Duodenal mucosa (tissue), 2 donors: Measurements from ENCODE around the gene PSORS1C1.

ENCODE experiments used
- H3K27ac ChIP-seq: one replicate; pipeline ENCODE4 v1.7.0; 2013; ENCODE audit warnings: low read depth, low read length
- H3K27me3 ChIP-seq, 2 donors: one replicate each; pipeline ENCODE4 v1.7.0; 2013; ENCODE audit warnings: low read length in 2 of 2, control low read depth in 1 of 2; ENCODE audit not compliant: insufficient read depth in 2 of 2, control insufficient read depth in 1 of 2
- H3K36me3 ChIP-seq, 2 donors: one replicate each; pipeline ENCODE4 v1.7.0; 2013; ENCODE audit warnings: low read length in 2 of 2, control low read depth in 1 of 2; ENCODE audit not compliant: insufficient read depth in 2 of 2, control insufficient read depth in 1 of 2
- H3K4me1 ChIP-seq, 2 donors: one replicate each; pipeline ENCODE4 v1.7.0; 2013; ENCODE audit warnings: low read length in 2 of 2, control low read depth in 1 of 2; ENCODE audit not compliant: insufficient read depth in 2 of 2, control insufficient read depth in 1 of 2
- H3K4me3 ChIP-seq, 2 donors: one replicate each; pipeline ENCODE4 v1.7.0; 2013; ENCODE audit warnings: low read length in 2 of 2, low read depth in 1 of 2
- H3K9ac ChIP-seq, 2 donors: one replicate each; pipeline ENCODE4 v1.7.0; 2013; ENCODE audit warnings: low read length in 2 of 2, low read depth in 1 of 2
- H3K9me3 ChIP-seq, 2 donors: one replicate each; pipeline ENCODE4 v1.7.0; 2013; ENCODE audit warnings: low read length in 2 of 2, control low read depth in 1 of 2; ENCODE audit not compliant: control insufficient read depth in 1 of 2

The PSORS1C1 gene

DNA sequence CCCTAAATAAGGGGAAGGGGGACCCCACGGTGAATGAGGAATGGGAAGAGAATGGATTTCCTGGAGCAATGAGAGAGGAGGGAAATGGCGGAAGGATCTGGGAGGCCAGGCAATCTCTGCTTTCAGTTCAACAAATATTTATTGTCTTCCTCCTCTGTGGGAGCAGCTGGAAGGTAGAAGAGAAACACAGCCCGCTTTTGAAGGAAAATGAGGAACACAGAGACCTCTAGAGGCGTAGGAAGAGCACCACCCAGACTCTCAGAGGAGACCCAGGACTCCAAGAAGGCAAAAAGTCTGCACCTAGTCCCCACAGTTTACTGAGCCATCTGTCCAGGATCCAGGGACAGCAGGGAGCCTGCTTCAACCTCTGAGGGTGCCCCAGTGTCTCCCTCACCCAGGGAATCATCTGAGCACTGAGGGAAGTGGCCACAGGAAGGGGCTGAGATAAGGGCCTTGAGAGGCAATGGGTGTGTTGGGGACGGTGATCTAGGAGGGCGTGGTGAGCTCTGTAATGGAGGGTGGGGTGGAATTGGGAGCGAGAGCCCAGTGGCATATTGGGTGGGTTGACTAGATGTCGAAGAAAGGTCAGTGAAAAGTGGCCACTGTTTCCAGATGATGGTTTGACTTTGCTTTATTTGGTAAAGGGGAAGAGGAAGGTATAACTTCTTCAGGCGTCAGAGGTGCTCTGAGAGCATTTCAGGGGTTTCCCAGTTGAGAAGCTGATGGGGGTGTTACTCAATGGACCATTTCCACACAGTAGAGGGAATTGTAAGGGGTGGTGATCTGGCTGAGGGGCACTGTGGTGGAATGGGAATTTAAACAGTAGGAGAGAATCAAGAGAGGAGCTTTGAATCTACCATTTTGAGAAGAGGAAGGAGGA, 610 bp downstream of the PSORS1C1 start:
- peaks cover 18 to 24% of the 10 kb centered on the region in 2 donors for H3K4me1 ChIP-seq
- H3K36me3 ChIP-seq = no peaks in the 10 kb centered on the region
- H3K27ac ChIP-seq = peak overlapping the region; percentile 48
- peak overlapping the region; percentile 40 to 63 for H3K9ac ChIP-seq
- H3K9me3 ChIP-seq = no peaks in the 10 kb centered on the region
- H3K27me3 ChIP-seq = peaks cover 0 to 6% of the 10 kb centered on the region in 2 donors
- peak overlapping the region; percentile 51 to 67 for H3K4me3 ChIP-seq

DNA sequence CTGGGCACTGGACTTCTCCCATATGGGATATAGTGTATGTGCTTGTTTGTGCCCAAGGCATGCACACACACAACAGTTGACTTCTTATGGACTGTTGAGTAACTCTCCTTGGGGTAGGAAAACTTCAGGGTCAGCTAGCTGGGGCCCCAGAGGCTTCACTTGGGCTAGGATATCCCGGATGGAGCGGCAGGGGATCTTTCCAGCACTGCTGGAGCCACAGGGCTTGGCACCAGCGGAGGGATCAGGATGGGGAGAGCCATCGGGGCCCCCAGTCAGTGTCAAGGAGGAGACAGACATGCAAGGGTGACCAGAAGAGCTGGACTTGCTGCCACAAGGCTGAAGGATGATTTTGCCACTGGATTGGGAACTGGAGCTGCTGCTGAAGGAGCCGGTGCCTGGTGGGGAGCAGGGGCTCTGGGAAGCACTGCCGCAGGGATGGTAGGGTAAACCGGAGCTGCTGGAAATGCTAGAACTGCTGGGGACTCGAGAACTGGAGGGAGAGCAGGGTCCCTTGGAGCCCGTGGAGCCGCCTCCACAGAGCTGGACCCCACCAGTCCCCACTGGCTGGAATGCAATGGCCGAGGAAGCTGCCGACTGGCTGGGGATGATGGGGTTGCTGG, 1.5 kb downstream of the PSORS1C1 start:
- Histone ChIP-seq H3K9me3 (no peaks in the 10 kb centered on the region), H3K36me3 (no peaks in the 10 kb centered on the region), H3K4me3 (peak overlapping the region in 1 of 2 donors; percentile 67), H3K27ac (no peak overlapping the region), H3K9ac (no peak overlapping the region), H3K27me3 (no peaks in the 10 kb centered on the region), H3K4me1 (peaks cover 18% of the 10 kb centered on the region in 2 donors)

DNA sequence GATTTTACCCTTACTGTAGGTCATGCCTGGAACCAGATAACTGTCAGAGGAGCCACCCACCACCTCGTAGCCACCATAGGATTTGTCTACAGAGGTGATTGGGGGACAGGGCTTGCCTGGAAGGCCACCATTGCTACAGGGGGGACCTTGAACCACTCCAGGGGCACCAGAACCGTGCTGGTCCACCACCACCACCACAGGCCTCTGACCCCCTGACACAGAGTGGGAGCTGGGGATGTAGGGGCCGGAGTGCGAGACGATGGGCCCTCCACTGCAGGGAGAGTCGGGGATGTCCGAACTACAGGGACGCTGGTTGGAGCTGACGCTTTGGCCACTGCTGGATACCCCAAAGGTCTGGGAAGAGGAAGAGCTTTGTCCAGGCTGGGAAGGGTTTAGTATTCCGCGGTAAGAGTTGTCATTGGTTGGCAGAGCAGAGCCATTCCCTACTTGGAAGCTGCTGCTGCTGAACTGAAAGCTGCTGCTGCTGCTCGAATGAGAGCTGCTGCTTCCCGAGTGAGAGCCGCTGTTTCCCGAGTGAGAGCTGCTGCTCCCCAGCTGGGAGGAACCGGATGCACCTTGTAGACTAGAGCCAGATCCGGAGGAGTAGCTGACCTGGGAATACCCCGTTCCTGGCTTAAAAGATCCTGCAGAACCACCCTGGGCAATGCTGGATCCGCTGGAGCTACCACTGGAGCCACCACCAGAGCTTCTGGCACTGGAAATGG, 2.2 kb downstream of the PSORS1C1 start:
- H3K4me1 ChIP-seq = peaks cover 18 to 20% of the 10 kb centered on the region in 2 donors
- H3K4me3 ChIP-seq = no peak overlapping the region
- H3K27me3 ChIP-seq = no peaks in the 10 kb centered on the region
- H3K27ac ChIP-seq = no peak overlapping the region
- H3K9me3 ChIP-seq = no peaks in the 10 kb centered on the region
- H3K36me3 ChIP-seq = no peaks in the 10 kb centered on the region
- no peak overlapping the region for H3K9ac ChIP-seq

DNA sequence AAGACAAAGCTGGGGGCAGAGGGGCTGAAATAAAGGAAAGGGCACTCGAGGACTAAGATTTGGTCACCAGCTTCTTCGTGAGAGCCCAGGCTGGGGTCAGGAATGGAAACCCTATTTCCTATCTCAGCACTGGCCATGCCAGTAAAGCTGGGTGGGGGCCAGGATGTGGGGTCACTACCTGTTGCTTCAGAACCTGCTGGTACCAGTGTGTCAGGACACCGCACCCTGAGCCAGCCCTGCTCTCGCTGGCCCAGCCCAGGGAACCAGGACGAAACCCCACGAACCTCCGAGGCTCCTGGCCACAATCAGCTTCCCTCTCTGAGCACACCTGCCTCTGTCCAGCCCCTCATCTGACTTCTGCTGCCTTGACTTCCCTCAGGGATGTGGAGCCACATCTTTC, 3.6 kb downstream of the PSORS1C1 start:
- Histone ChIP-seq H3K4me3 (no peak overlapping the region), H3K4me1 (peaks cover 18 to 27% of the 10 kb centered on the region in 2 donors), H3K27ac (no peak overlapping the region), H3K27me3 (no peaks in the 10 kb centered on the region), H3K36me3 (no peaks in the 10 kb centered on the region), H3K9ac (no peak overlapping the region), H3K9me3 (no peaks in the 10 kb centered on the region)

DNA sequence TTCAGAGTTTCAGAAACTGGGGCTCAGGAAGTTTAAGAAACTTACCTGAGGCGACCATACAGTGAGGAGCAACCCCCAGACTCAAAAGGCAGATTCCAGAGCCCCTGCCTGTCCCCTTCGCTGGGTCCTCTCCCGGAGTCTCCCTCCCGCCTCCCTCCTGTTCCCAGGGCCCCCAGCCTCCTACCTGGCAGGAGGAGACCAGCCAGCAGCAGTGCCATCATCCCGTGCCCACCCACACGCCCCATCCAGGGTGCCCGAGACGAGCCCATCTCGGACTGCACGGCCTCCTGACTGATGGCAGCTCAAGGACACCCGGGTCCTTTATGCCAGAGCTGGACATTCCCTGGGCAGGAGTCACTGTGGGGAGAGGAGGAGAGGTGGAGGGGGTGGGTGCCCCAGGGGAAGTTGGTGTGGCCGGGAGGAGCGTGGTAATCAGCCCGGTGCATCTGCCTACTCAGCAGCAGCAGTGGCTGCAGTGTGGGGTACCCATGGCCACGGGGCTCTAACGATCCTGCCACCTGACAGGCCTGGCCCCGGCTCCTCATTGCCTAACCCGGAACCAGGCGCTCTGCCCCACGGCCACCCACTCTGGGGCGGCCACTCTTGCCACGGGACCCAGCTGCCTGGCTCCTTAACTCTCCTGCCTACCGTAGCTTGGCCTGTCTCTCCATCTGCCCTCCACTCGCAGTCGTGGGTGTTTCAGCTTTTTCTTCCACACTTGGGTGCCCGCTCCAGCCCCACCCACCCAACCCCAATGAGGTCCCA, 5.7 kb downstream of the PSORS1C1 start, which contains the start of gene CDSN:
CDSN (minus strand) TSS at position 296 of the 765 bp plus-strand sequence; CDS start at position 269, 27 bp downstream.
- peaks cover 5 to 16% of the 10 kb centered on the region in 2 donors for H3K4me1 ChIP-seq
- no peak within 1 kb of the TSS for H3K27ac ChIP-seq
- no peaks in the 10 kb centered on the region for H3K27me3 ChIP-seq
- no peaks in the 10 kb centered on the region for H3K9me3 ChIP-seq
- no peak within 1 kb of the TSS for H3K4me3 ChIP-seq
- H3K36me3 ChIP-seq = no peaks in the 10 kb centered on the region
- no peak within 1 kb of the TSS for H3K9ac ChIP-seq

DNA sequence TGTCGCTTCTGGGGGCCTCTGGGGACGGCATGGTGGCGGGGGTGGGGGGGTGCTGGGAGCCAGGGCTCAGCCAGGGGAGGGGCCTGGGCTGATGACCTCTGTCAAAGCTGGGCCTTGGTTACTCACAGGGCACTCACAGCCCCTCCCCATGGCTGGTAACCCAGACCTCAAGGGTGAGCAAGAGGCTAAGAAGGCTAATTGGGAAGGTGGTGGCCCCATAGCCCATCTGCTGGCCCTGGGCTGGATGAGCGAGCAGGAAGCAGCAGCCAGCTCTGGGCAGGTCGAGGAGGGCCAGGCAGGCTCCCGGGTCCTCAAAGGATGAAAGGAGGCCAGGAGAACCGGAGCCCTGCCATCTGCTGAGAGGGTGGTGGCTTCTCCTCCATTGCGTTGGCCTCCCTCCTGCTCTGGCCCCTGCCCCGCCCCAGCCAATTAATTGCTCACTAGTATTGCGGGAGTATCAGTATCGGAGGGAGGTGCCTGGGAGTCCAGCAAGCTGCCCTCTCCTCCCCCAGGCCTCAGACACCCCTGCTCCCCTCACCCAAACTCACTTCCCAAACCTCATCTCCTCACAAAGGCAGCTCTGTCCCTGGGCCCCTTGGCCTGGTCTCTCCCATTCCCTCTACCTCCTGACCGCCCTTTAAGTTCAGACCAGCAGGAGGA, 6.7 kb downstream of the PSORS1C1 start:
- Histone ChIP-seq H3K9me3 (no peaks in the 10 kb centered on the region), H3K4me3 (no peak overlapping the region), H3K27ac (no peak overlapping the region), H3K36me3 (no peaks in the 10 kb centered on the region), H3K4me1 (peaks cover 6 to 12% of the 10 kb centered on the region in 2 donors), H3K27me3 (no peaks in the 10 kb centered on the region), H3K9ac (no peak overlapping the region)

DNA sequence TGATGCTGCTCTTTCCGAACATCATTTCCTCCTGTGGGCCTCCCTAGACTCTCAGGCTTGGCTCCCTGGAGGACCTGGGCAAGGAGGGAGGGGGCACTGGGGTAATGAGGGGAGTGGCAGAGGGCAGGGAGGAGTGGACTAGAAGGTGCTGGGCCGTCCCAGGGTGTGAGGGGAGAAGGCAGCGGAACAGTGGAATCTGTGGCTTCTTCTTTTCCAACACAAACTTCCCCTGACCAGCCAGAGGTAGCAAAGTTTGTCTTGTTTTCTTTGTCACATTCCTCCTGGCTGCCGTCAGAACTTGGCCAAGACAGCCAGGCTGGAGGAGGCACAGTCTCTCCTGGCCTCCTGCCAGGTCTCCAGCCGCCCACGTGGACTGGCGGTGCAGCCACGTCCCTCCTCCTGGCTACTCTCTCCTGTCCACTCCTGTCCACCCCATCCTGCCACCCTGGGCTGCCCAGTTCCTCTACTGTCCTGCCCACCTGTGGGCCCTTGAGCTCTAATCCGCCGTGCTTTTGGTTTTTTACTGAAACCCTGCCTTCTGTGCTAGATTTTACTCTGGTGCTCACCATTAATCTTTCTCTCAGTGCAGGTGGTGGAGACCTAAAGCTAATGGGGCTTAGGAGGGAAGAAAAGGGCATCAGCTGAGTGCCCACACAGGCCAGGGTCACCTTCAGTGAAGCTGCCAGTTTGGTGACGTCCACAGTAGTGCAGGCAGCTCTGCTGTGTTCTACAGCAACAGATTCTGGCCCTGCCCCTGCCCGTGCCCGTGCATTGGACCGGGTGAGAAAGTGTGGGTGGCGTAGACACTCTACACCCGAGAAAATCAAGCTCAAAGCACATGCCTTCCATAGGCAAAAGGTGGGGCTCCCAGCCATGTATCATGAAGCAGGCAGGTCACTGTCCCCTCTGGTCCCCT, 8.4 kb downstream of the PSORS1C1 start:
- Histone ChIP-seq H3K4me1 (peaks cover 11 to 18% of the 10 kb centered on the region in 2 donors), H3K9ac (peak overlapping the region in 1 of 2 donors; percentile 25), H3K9me3 (no peaks in the 10 kb centered on the region), H3K36me3 (no peaks in the 10 kb centered on the region), H3K27me3 (no peaks in the 10 kb centered on the region), H3K27ac (no peak overlapping the region), H3K4me3 (no peak overlapping the region)

DNA sequence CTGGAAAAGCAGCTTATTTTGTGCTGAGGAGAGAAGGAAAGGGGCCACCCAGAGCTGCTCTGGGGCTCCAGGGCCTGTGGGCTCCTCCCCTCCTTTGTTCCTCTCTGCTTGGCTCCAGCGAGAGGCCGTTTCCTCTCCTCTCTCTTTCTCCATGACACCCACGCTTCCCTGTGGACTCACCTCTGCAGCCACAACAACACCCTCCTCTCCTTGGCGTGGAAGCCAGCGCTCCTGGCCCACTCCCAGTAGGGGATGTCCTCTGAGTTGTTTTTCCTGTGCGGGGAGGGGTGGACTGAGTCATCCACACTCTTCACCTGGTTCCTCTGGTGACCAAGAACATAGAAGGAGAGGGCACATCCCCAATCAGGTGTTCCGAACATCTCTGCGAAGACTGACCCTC, 10.6 kb downstream of the PSORS1C1 start:
- Histone ChIP-seq H3K27me3 (no peaks in the 10 kb centered on the region), H3K27ac (no peak overlapping the region), H3K4me1 (peaks cover 11 to 18% of the 10 kb centered on the region in 2 donors), H3K9ac (no peak overlapping the region), H3K9me3 (no peaks in the 10 kb centered on the region), H3K4me3 (no peak overlapping the region), H3K36me3 (no peaks in the 10 kb centered on the region)
